ENCODE measurements around the gene EOLA1. TPM values are rescaled to one million over a fixed set of nuclear protein-coding genes. Genes with fewer than 3 reads are reported as not detected.

EOLA1 gene
- 20.0 to 23.6 TPM (median 21.7 TPM) in 5 replicates for total RNA-seq (2022; extraction: Qiagen RNA extraction; ENCODE audit: low read depth)

DNA sequence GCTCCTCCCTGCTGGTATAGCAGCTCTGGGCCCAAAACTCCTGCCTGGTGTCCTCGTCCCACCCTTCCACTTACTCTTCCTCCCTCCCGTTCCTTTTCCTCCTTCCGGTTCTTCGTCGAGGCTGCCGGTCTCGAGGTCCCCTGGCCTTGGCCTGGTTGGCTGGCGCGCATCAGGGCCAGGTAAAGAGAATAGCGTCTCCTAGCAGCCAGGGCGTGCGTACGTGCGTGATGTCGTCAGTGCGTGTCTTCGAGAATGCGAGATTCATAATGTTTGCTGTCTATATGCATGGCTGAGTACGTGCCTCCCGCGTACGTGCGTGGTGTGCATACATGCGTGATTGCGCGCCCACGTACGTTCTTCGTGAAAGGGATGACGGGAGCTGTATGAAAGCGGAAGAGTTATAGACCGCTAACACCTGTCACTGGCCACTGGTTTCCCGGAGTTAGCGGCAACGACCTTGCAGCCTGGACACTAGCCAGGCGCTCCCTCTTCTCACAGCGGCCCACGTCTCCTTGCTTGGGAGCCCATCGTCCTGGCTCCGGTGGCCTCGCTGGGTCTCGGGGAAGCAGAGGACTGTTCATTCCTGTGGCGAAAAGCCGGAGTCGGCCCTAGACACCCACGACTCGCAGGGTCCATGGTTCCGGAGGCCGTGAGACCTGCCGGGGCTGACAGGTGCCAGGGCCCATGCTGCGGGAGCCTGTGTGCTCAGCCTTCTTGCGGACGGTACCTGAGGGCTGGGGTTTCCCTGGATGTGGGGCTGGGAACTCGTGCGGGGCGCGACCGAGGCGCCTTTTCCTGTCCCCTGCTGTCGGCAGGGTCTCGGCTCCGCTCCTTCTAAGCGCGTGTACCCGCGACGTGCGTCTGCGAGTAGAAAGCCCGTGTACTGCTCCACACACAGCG is at the start of gene EOLA1:
EOLA1 (plus strand) TSS at position 392 of the 900 bp plus-strand sequence. CDS start 4,619 bp downstream, outside the sequence.

DNA sequence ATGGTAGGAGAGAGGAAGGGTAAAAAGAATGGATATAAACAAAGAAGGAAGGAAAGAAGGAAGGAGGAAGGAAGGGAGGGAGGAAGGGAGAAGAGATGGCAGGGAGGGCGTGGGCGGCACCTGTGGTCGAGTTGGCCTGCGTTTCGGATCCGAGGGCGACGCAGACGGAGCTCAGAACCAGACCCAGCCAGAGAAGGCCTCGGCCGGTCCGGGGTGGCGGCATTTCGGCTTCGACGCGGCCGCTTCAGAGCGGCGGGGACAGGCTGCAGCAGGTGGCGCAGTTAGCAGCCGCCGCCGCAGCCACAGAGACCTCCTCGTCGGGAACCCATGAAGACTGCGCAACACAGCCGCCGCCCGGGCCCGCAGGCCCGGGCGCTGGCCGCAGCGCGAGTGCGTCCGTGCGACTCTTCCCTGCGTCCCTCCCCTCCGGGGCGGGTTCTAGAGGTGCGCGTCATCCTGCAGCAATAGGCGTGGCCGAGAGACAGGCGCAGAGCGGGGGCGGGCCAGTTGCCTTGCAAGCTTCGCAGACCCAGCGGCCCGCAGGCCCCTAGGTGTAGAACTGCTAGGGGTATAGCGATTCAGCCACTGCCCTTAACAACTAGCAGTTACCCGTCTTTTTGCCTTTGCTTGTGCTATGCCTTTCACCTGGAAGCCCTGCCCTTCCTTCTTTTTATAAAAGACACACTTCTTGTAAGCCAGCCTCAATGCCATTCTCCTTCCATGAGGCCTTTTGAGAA is 35.7 kb upstream of the EOLA1 start, which contains the start of gene IDS:
IDS (minus strand) TSS at position 392 of the 737 bp plus-strand sequence; CDS start at position 223, 169 bp downstream.

DNA sequence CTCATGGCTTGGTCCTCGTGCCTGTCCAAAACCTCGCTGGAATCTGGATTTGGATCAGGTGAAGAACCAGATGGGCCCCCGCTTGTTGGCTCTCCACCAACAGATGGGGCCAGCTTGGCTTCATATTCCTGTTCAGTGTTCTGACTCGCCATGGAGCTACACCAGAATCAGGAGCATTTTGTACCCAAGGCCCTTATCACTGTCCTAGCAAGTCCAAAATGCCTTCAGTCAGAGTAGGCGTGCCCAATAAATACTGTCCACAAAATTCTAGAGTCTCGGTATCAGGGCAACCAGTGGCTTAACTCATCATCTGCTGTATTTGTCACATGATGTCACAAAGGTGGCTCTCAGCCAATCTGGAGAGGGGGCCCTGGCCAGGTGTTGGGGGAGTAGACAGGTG is 8.9 kb downstream of the EOLA1 start, which contains the start of gene HSFX3:
HSFX3 (minus strand) TSS at position 224 of the 400 bp plus-strand sequence; CDS start at position 152, 72 bp downstream.

DNA sequence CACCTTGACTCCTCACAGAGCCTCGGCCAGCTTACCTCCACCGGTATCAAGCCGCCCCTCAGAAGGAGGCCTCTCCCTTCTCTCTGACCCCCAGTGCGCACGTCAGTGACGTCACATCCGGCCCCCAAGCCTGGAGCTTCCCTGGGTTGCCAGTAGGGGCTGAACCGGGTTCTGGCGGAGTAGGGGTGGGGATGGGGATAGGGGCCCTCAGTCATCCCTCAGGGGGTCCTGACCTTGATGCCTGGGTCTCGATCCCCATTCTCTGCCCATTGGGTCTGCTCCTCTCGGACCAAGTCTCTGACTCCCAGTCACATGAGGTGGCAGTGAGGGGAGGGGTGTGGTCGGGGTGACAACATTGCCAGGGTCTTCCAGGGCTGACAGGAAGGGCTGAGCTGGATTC is 46.5 kb downstream of the EOLA1 start, which contains the start of gene MAGEA9B:
MAGEA9B (minus strand) TSS at position 101 of the 400 bp plus-strand sequence. CDS start 4,280 bp downstream, outside the sequence.

DNA sequence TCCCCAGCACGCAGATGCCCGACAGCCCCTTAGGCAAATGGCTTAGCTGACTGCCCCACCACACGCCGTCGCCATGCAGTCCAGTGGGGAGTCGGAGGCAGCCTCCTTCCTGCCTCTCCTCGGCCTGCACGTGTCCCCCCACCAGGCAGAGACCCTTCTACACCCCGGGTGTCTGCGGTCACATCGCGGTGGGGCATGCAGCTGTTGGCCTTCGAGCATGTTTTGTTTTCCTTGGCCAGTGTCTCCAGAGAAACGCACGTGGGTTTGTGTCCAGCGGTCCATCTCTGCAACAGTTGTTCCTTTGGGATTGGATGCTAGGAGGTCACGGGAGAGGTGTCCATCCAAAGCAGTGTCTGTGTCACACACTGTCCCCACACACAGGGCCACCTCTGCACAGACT is 54.4 kb downstream of the EOLA1 start, which contains the start of gene HSFX2:
HSFX2 (minus strand) TSS at position 101 of the 400 bp plus-strand sequence. CDS start 614 bp downstream, outside the sequence.

Other genes starting within 250 kb of the EOLA1 start
- gene IDS, start 35.7 kb upstream of the EOLA1 start, total RNA-seq (2022; extraction: Qiagen RNA extraction; ENCODE audit: low read depth) = 99.6 to 116 TPM (median 110 TPM) in 5 replicates
- not detected in 5 replicates for gene HSFX3, start 8.9 kb downstream of the EOLA1 start, total RNA-seq (2022; extraction: Qiagen RNA extraction; ENCODE audit: low read depth)
- not detected in 5 replicates for gene MAGEA9B, start 46.4 kb downstream of the EOLA1 start, total RNA-seq (2022; extraction: Qiagen RNA extraction; ENCODE audit: low read depth)
- gene HSFX2, start 54.3 kb downstream of the EOLA1 start, total RNA-seq (2022; extraction: Qiagen RNA extraction; ENCODE audit: low read depth) = 0.08 TPM in 1 of 5 replicates, not detected in the others
- 24.1 to 29.9 TPM (median 27.9 TPM) in 5 replicates for gene TMEM185A, start 90.8 kb downstream of the EOLA1 start, total RNA-seq (2022; extraction: Qiagen RNA extraction; ENCODE audit: low read depth)
- gene MAGEA11, start 171.0 kb downstream of the EOLA1 start, total RNA-seq (2022; extraction: Qiagen RNA extraction; ENCODE audit: low read depth) = 0.02 TPM in 1 of 5 replicates, not detected in the others
- gene HSFX1, start 233.1 kb downstream of the EOLA1 start, total RNA-seq (2022; extraction: Qiagen RNA extraction; ENCODE audit: low read depth) = 0.26 to 0.50 TPM (median 0.43 TPM) in 5 replicates
- not detected in 5 replicates for gene MAGEA9, start 240.9 kb downstream of the EOLA1 start, total RNA-seq (2022; extraction: Qiagen RNA extraction; ENCODE audit: low read depth)

Data from A549 treated with CpdA at 1 μM for 4 hours (cell line).